Esophagus squamous epithelium (tissue), 5 donors: ENCODE results near the gene TMIE. TPM values are rescaled to one million over a fixed set of nuclear protein-coding genes. Genes with fewer than 3 reads are reported as not detected.

Source experiments
- DNase-seq: peaks from one replicate; lab custom pipeline; 2025; lab: John Stamatoyannopoulos, UW
- H3K27ac ChIP-seq, 4 donors: fragments of 200-600 bp; sonication (generic); one replicate each; pipeline ENCODE4 v1.5.1; 2016 to 2019; ENCODE audit warnings: mild to moderate bottlenecking in 1 of 4
- H3K27me3 ChIP-seq, 4 donors: fragments of 200-600 bp; sonication (generic); 1 replicate in 3 of 4; 2 replicates in 1 of 4; pipeline versions ENCODE4 v1.5.1 to v1.6.0; 2017 to 2021; ENCODE audit warnings: antibody characterized with exemption in 1 of 4
- H3K36me3 ChIP-seq, 3 donors: fragments of 200-600 bp; sonication (generic); one replicate each; pipeline ENCODE4 v1.5.1; 2016 to 2019
- H3K4me1 ChIP-seq, 3 donors: fragments of 200-600 bp; sonication (generic); one replicate each; pipeline ENCODE4 v1.5.1; 2017 to 2019
- H3K4me3 ChIP-seq, 4 donors: fragments of 200-600 bp; sonication (generic); 1 replicate in 3 of 4; 2 replicates in 1 of 4; pipeline ENCODE4 v1.5.1; 2016 to 2019; ENCODE audit warnings: mild to moderate bottlenecking in 2 of 4, moderate library complexity in 1 of 4
- H3K9me3 ChIP-seq, 3 donors: fragments of 200-600 bp; sonication (generic); one replicate each; pipeline ENCODE4 v1.5.1; 2016 to 2019
- CTCF ChIP-seq, 6 experiments: fragments of 450-650 bp in 4 of 6; fragments of 200-600 bp in 2 of 6; sonication (generic) in 2 of 6; IDR thresholded peaks; one replicate each; pipeline ENCODE4 v1.5.1; 2016 to 2019; ENCODE audit warnings: antibody characterized with exemption in 6 of 6, mild to moderate bottlenecking in 4 of 6, moderate library complexity in 4 of 6
- POLR2A ChIP-seq, 4 donors: fragments of 450-650 bp; IDR thresholded peaks; one replicate each; pipeline ENCODE4 v1.6.1; 2017; ENCODE audit warnings: antibody characterized with exemption in 4 of 4, mild to moderate bottlenecking in 4 of 4, moderate library complexity in 3 of 4
- WGBS, 2 donors: methylation state at CpG; one replicate each; pipeline ENCODE4 v1.1.5; 2018; 5-methylcytosine and 5-hydroxymethylcytosine counted together
- intact Hi-C: fragments of 100-400 bp; cut with DNase I; formaldehyde crosslinking; loops from one replicate; pipeline ENCODE4 v1.15.0; 2022
- total RNA-seq, 4 donors: library from RNA; depleted of rRNA; stranded (reverse); fragments of >200 nt; gene quantifications; one replicate each; pipeline ENCODE4 v1.1.0, GENCODE V29; 2016
- donor health status: DM: yes; HTN: yes; CAD: no.

Gene TMIE
- total RNA-seq, 4 donors from 2014 or later = 0.18 to 1.1 (median 0.61) TPM

GRCh38 chr3:46694520-46694919 lies 6.7 kb upstream of the TMIE start:
- 97 to 100% methylated on average over 2 to 3 of the region's 3 CpGs for WGBS, 2 donors
- H3K4me3 ChIP-seq = peak overlapping the region in 1 of 4 donors; percentile 86
- DNase-seq = no peak
- H3K27ac ChIP-seq = peak overlapping the region; percentile 88 to 99 (median 97)
- intact Hi-C loops = no loop called here
- H3K27me3 ChIP-seq = no peaks in the 10 kb centered on the region
- H3K4me1 ChIP-seq = peaks cover 58 to 82% (median 58%) of the 10 kb centered on the region in 3 donors
- peaks cover 0 to 1% (median 0%) of the 10 kb centered on the region in 3 donors for H3K36me3 ChIP-seq
- TF ChIP-seq POLR2A (IDR thresholded peaks at IDR 0.05) (no peak), CTCF (IDR thresholded peaks at IDR 0.05) (no peak)
- H3K9me3 ChIP-seq = no peaks in the 10 kb centered on the region

- Histone ChIP-seq H3K36me3 (no peaks in the 10 kb centered on the region), H3K27me3 (no peaks in the 10 kb centered on the region), H3K4me3 (no peak overlapping the region), H3K4me1 (peaks cover 57 to 82% (median 60%) of the 10 kb centered on the region in 3 donors), H3K9me3 (no peaks in the 10 kb centered on the region), H3K27ac (peak overlapping the region; percentile 88 to 99 (median 97))
- no peak for DNase-seq
- TF ChIP-seq POLR2A (IDR thresholded peaks at IDR 0.05) (no peak), CTCF (IDR thresholded peaks at IDR 0.05) (peak in 4 of 6 experiments; percentile 9 to 57 (median 33))
- intact Hi-C loops = no loop called here
- 47 to 91% methylated on average over 3 to 5 of the region's 11 CpGs for WGBS, 2 donors
These were observed 5.8 kb upstream of the TMIE start for GRCh38 chr3:46695177-46695961.

GRCh38 chr3:46695962-46696894 lies 5.0 kb upstream of the TMIE start:
- Histone ChIP-seq H3K27me3 (peaks cover 0 to 8% (median 0%) of the 10 kb centered on the region in 4 donors), H3K4me3 (no peak overlapping the region), H3K9me3 (no peaks in the 10 kb centered on the region), H3K36me3 (no peaks in the 10 kb centered on the region), H3K4me1 (peaks cover 57 to 82% (median 57%) of the 10 kb centered on the region in 3 donors), H3K27ac (peak overlapping the region; percentile 88 to 99 (median 97))
- TF ChIP-seq CTCF (IDR thresholded peaks at IDR 0.05) = no peak
- TF ChIP-seq POLR2A (IDR thresholded peaks at IDR 0.05) = no peak
- no peak for DNase-seq
- intact Hi-C loops = no loop called here
- 83 to 100% methylated on average over 1 to 2 of the region's 4 CpGs for WGBS, 2 donors

- intact Hi-C loops = no loop called here
- 56% methylated on average over 3 of the region's 8 CpGs; no CpG with 5 or more reads in 1 of the 2 donors for WGBS, 2 donors
- Histone ChIP-seq H3K27me3 (peaks cover 0 to 25% (median 0%) of the 10 kb centered on the region in 4 donors), H3K4me1 (peaks cover 31 to 53% (median 32%) of the 10 kb centered on the region in 3 donors), H3K27ac (peak overlapping the region in 2 of 4 donors; percentile 19 to 39), H3K9me3 (no peaks in the 10 kb centered on the region), H3K36me3 (no peaks in the 10 kb centered on the region), H3K4me3 (no peak overlapping the region)
- no peak for DNase-seq
- no peak for TF ChIP-seq POLR2A (IDR thresholded peaks at IDR 0.05)
- no peak for TF ChIP-seq CTCF (IDR thresholded peaks at IDR 0.05)
These were observed 1.3 kb upstream of the TMIE start for GRCh38 chr3:46699676-46700523.
